ENCODE measurements around the gene UBTD2.

Gene UBTD2

DNA sequence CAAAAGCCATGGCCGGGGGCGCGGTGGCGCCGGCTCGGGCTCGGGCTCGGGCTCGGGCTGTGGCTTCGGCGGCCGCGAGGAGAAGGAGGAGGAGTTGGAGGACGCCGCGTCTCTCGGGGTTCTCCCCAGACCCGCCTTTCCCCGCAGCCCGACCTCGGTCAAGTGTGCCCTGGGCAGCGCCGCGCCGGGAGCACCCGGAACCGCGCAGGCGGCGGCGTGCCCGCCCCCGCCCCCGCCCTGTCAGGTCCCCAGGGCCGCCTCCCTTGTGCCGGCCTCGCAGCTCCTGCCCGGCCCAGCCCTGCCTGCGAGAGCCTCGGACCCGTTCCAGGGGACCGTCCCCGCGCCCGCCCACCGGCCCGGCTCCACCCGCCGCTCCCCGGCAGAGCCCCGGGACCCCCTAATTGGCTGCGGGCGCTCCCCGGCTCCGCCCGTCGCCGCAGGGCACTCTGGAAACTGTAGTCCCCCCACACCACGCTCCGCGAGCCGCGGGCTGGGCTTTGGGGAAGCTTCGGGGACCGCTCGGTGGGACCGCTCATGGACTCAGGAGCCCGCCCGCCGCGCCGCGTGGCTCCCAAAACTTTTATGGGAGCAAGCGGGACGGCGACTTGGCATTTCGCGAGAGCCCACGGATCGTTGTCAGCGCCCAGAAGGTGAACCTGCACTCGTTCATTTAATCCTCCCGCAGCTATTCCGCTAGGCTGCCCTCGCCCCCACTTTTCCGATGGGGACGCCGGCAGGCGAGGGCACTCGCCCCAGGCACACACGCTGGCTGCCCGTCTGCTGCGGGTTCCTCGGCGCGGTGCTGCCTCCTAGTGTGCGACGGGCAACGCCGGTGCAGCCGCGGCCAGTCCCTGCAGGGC lies 95.3 kb downstream of the UBTD2 start, which contains the start of gene STK10:
STK10 (minus strand) TSS at position 192 of the 860 bp plus-strand sequence; CDS start at position 10, 182 bp downstream.
- peak within 1 kb of the TSS; percentile 48 for H3K4me3 ChIP-seq (ENCODE audit: low read depth, low read length)
- peaks cover 4% of the 10 kb centered on the region; the same call in 1 of the 2 replicates for H3K4me1 ChIP-seq (ENCODE audit: control insufficient read depth, insufficient read depth, low read length)
- peak within 1 kb of the TSS; percentile 59 for H3K27ac ChIP-seq (ENCODE audit: extremely low read depth, low read depth, low read length)
- ChIA-PET POLR2A (interaction anchor here (0.5 to 3.0 kb wide), 10 partner anchors 10 to 800 kb away, joined by 3 to 18 read pairs (median 3); partner anchors contain the start of genes FBXW11 and UBTD2), CTCF (interaction anchor here (0.5 to 4.6 kb wide), 50 partner anchors 10 to 1667 kb away, joined by 3 to 44 read pairs (median 3); no protein-coding TSS in a partner anchor)
- H3K9me3 ChIP-seq (ENCODE audit: control insufficient read depth, insufficient read depth, low read depth, low read length), result no peaks in the 10 kb centered on the region
- H3K36me3 ChIP-seq (ENCODE audit: control insufficient read depth in 2 of 2, insufficient read depth in 1 of 2, low read length in 2 of 2), result no peaks in the 10 kb centered on the region
- TF ChIP-seq ZNF776 (tag by site-specific recombination; IDR thresholded peaks at IDR 0.05; ENCODE audit: borderline replicate concordance) (no peak), YY1 (tag by site-specific recombination; IDR thresholded peaks at IDR 0.05) (peak; percentile 6), ZNF157 (tag by site-specific recombination; IDR thresholded peaks at IDR 0.05) (no peak), ZNF214 (tag by site-specific recombination; IDR thresholded peaks at IDR 0.05; ENCODE audit: borderline replicate concordance) (no peak), MEIS1 (CRISPR knock-in tag; IDR thresholded peaks at IDR 0.05; ENCODE audit: borderline replicate concordance) (no peak), ZNF843 (tag by site-specific recombination; IDR thresholded peaks at IDR 0.05) (peak; percentile 46; the same call in 1 of the 2 replicates), RBAK (tag by site-specific recombination; IDR thresholded peaks at IDR 0.05) (no peak), ZNF768 (tag by site-specific recombination; IDR thresholded peaks at IDR 0.05) (no peak), KLF16 (tag by site-specific recombination; IDR thresholded peaks at IDR 0.05) (no peak), ZNF664 (tag by site-specific recombination; IDR thresholded peaks at IDR 0.05) (peak; percentile 46; the same call in 1 of the 2 replicates), ZNF530 (tag by site-specific recombination; IDR thresholded peaks at IDR 0.05; ENCODE audit: low read depth) (no peak), SALL2 (tag by site-specific recombination; IDR thresholded peaks at IDR 0.05; ENCODE audit: borderline replicate concordance) (no peak), ZNF335 (tag by site-specific recombination; conservative IDR thresholded peaks at IDR 0.05) (peak; percentile 99), HOXA7 (CRISPR knock-in tag; IDR thresholded peaks at IDR 0.05; ENCODE audit: borderline replicate concordance) (no peak), ZSCAN30 (tag by site-specific recombination; IDR thresholded peaks at IDR 0.05) (peak; percentile 98), MYNN (tag by site-specific recombination; IDR thresholded peaks at IDR 0.05; ENCODE audit: borderline replicate concordance) (no peak)
- TF ChIP-seq, protein P1, sequence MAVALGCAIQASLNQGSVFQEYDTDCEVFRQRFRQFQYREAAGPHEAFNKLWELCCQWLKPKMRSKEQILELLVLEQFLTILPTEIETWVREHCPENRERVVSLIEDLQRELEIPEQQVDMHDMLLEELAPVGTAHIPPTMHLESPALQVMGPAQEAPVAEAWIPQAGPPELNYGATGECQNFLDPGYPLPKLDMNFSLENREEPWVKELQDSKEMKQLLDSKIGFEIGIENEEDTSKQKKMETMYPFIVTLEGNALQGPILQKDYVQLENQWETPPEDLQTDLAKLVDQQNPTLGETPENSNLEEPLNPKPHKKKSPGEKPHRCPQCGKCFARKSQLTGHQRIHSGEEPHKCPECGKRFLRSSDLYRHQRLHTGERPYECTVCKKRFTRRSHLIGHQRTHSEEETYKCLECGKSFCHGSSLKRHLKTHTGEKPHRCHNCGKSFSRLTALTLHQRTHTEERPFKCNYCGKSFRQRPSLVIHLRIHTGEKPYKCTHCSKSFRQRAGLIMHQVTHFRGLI (tag by site-specific recombination; IDR thresholded peaks at IDR 0.05), result peak; percentile 76
- TF ChIP-seq, protein P2, sequence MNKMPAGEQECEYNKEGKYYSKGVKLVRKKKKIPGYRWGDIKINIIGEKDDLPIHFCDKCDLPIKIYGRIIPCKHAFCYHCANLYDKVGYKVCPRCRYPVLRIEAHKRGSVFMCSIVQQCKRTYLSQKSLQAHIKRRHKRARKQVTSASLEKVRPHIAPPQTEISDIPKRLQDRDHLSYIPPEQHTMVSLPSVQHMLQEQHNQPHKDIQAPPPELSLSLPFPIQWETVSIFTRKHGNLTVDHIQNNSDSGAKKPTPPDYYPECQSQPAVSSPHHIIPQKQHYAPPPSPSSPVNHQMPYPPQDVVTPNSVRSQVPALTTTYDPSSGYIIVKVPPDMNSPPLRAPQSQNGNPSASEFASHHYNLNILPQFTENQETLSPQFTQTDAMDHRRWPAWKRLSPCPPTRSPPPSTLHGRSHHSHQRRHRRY (tag by site-specific recombination; IDR thresholded peaks at IDR 0.05), result no peak
- TF ChIP-seq, protein P3, sequence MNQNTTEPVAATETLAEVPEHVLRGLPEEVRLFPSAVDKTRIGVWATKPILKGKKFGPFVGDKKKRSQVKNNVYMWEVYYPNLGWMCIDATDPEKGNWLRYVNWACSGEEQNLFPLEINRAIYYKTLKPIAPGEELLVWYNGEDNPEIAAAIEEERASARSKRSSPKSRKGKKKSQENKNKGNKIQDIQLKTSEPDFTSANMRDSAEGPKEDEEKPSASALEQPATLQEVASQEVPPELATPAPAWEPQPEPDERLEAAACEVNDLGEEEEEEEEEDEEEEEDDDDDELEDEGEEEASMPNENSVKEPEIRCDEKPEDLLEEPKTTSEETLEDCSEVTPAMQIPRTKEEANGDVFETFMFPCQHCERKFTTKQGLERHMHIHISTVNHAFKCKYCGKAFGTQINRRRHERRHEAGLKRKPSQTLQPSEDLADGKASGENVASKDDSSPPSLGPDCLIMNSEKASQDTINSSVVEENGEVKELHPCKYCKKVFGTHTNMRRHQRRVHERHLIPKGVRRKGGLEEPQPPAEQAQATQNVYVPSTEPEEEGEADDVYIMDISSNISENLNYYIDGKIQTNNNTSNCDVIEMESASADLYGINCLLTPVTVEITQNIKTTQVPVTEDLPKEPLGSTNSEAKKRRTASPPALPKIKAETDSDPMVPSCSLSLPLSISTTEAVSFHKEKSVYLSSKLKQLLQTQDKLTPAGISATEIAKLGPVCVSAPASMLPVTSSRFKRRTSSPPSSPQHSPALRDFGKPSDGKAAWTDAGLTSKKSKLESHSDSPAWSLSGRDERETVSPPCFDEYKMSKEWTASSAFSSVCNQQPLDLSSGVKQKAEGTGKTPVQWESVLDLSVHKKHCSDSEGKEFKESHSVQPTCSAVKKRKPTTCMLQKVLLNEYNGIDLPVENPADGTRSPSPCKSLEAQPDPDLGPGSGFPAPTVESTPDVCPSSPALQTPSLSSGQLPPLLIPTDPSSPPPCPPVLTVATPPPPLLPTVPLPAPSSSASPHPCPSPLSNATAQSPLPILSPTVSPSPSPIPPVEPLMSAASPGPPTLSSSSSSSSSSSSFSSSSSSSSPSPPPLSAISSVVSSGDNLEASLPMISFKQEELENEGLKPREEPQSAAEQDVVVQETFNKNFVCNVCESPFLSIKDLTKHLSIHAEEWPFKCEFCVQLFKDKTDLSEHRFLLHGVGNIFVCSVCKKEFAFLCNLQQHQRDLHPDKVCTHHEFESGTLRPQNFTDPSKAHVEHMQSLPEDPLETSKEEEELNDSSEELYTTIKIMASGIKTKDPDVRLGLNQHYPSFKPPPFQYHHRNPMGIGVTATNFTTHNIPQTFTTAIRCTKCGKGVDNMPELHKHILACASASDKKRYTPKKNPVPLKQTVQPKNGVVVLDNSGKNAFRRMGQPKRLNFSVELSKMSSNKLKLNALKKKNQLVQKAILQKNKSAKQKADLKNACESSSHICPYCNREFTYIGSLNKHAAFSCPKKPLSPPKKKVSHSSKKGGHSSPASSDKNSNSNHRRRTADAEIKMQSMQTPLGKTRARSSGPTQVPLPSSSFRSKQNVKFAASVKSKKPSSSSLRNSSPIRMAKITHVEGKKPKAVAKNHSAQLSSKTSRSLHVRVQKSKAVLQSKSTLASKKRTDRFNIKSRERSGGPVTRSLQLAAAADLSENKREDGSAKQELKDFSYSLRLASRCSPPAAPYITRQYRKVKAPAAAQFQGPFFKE (tag by site-specific recombination; IDR thresholded peaks at IDR 0.05; ENCODE audit: borderline replicate concordance), result no peak
- TF ChIP-seq, protein P4, sequence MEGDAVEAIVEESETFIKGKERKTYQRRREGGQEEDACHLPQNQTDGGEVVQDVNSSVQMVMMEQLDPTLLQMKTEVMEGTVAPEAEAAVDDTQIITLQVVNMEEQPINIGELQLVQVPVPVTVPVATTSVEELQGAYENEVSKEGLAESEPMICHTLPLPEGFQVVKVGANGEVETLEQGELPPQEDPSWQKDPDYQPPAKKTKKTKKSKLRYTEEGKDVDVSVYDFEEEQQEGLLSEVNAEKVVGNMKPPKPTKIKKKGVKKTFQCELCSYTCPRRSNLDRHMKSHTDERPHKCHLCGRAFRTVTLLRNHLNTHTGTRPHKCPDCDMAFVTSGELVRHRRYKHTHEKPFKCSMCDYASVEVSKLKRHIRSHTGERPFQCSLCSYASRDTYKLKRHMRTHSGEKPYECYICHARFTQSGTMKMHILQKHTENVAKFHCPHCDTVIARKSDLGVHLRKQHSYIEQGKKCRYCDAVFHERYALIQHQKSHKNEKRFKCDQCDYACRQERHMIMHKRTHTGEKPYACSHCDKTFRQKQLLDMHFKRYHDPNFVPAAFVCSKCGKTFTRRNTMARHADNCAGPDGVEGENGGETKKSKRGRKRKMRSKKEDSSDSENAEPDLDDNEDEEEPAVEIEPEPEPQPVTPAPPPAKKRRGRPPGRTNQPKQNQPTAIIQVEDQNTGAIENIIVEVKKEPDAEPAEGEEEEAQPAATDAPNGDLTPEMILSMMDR (tag by site-specific recombination; IDR thresholded peaks at IDR 0.05), result peak; percentile 98
- TF ChIP-seq, protein P5, sequence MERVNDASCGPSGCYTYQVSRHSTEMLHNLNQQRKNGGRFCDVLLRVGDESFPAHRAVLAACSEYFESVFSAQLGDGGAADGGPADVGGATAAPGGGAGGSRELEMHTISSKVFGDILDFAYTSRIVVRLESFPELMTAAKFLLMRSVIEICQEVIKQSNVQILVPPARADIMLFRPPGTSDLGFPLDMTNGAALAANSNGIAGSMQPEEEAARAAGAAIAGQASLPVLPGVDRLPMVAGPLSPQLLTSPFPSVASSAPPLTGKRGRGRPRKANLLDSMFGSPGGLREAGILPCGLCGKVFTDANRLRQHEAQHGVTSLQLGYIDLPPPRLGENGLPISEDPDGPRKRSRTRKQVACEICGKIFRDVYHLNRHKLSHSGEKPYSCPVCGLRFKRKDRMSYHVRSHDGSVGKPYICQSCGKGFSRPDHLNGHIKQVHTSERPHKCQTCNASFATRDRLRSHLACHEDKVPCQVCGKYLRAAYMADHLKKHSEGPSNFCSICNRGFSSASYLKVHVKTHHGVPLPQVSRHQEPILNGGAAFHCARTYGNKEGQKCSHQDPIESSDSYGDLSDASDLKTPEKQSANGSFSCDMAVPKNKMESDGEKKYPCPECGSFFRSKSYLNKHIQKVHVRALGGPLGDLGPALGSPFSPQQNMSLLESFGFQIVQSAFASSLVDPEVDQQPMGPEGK (tag by site-specific recombination; IDR thresholded peaks at IDR 0.05), result peak; percentile 98
